B cell (primary cell): Measurements from ENCODE around the gene MAMLD1. TPM values are rescaled to one million over a fixed set of nuclear protein-coding genes. Genes with fewer than 3 reads are reported as not detected.

ENCODE experiments used
- ATAC-seq: fragments of 200-7000 bp; cut with Tn5 transposase; one replicate; pipeline ENCODE4 v1.10.0; 2021; ENCODE audit warnings: low read depth, mild to moderate bottlenecking, moderate number of reproducible peaks, moderate library complexity
- CTCF ChIA-PET: fragments of 350-600 bp; sonication (Branson Sonifier 250); formaldehyde crosslinking; loops from one replicate; lab custom pipeline; 2021; ENCODE audit warnings: antibody characterized with exemption, inconsistent platforms; lab: Charles Lee
- POLR2A ChIA-PET: fragments of 350-600 bp; sonication (Branson Sonifier 250); formaldehyde crosslinking; loops from one replicate; lab custom pipeline; 2021; ENCODE audit warnings: antibody characterized with exemption; lab: Charles Lee
- DNase-seq: peaks from one replicate; pipeline ENCODE4 v3.0.0; 2013
- H2AFZ ChIP-seq: 2 replicates; pipeline ENCODE4 v1.6.1; 2012; ENCODE audit warnings: mild to moderate bottlenecking, low read depth, low read length; ENCODE audit not compliant: insufficient read depth, poor library complexity, severe bottlenecking
- H3K27ac ChIP-seq, 2 donors: 1 replicate in 1 of 2; 2 replicates in 1 of 2; pipeline ENCODE4 v1.5.1; 2012 to 2013; ENCODE audit warnings: low read length in 2 of 2, mild to moderate bottlenecking in 2 of 2, moderate library complexity in 1 of 2
- H3K27me3 ChIP-seq, 4 experiments: fragments of 200-600 bp in 1 of 4; sonication (generic) in 1 of 4; replicated peaks in 1 of 4; 1 replicate in 2 of 4; 2 replicates in 2 of 4; pipeline versions ENCODE4 v1.6.1 to v1.7.0; 2013 to 2016; ENCODE audit warnings: low read length in 3 of 4, mild to moderate bottlenecking in 2 of 4, mixed read lengths in 1 of 4, moderate library complexity in 1 of 4; ENCODE audit not compliant: insufficient read depth in 4 of 4, control insufficient read depth in 3 of 4; ENCODE audit errors: control extremely low read depth in 1 of 4
- H3K36me3 ChIP-seq, 2 experiments: replicated peaks in 1 of 2; 1 replicate in 1 of 2; 2 replicates in 1 of 2; pipeline versions ENCODE4 v1.6.1 to v1.7.1; 2013; ENCODE audit warnings: low read length in 1 of 2; ENCODE audit not compliant: insufficient read depth in 2 of 2, control insufficient read depth in 1 of 2; ENCODE audit errors: control extremely low read depth in 1 of 2, extremely low read depth in 1 of 2
- H3K4me1 ChIP-seq, 2 donors: fragments of 200-600 bp in 1 of 2; sonication (generic) in 1 of 2; 1 replicate in 1 of 2; 2 replicates in 1 of 2; pipeline versions ENCODE4 v1.5.1 to v1.6.1; 2013 to 2017; ENCODE audit warnings: low read length in 2 of 2; ENCODE audit not compliant: control insufficient read depth in 2 of 2, insufficient read depth in 2 of 2
- H3K4me2 ChIP-seq: replicated peaks from 2 replicates; pipeline ENCODE3; 2012; ENCODE audit warnings: mild to moderate bottlenecking, low read depth, low read length; ENCODE audit not compliant: poor library complexity, severe bottlenecking
- H3K4me3 ChIP-seq, 5 experiments: fragments of 200-600 bp in 1 of 5; sonication (generic) in 1 of 5; 1 replicate in 3 of 5; 2 replicates in 2 of 5; pipeline versions ENCODE4 v1.5.1 to v1.7.0; 2011 to 2016; ENCODE audit warnings: low read length in 4 of 5, mild to moderate bottlenecking in 4 of 5, low read depth in 2 of 5, control low read depth in 1 of 5, moderate library complexity in 1 of 5; ENCODE audit not compliant: insufficient read depth in 1 of 5; ENCODE audit errors: control extremely low read depth in 1 of 5, extremely low read depth in 1 of 5
- H3K79me2 ChIP-seq: fragments of 200-600 bp; sonication (generic); one replicate; pipeline ENCODE4 v1.6.0; 2016; ENCODE audit warnings: low read length; ENCODE audit not compliant: control insufficient read depth, insufficient read depth
- H3K9ac ChIP-seq: fragments of 200-600 bp; sonication (generic); 2 replicates; pipeline ENCODE4 v1.6.1; 2017; ENCODE audit warnings: mild to moderate bottlenecking, low read length, moderate library complexity
- H3K9me3 ChIP-seq, 3 donors: one replicate each; pipeline versions ENCODE4 v1.6.1 to v1.7.1; 2013; ENCODE audit warnings: low read length in 2 of 3; ENCODE audit not compliant: control insufficient read depth in 2 of 3, insufficient read depth in 1 of 3; ENCODE audit errors: control extremely low read depth in 1 of 3
- H4K20me1 ChIP-seq: 2 replicates; pipeline ENCODE4 v1.6.0; 2012; ENCODE audit warnings: mild to moderate bottlenecking, low read length; ENCODE audit not compliant: insufficient read depth, control insufficient read depth, poor library complexity, severe bottlenecking
- H3K27ac Mint-ChIP-seq: one replicate; pipeline ENCODE4 v1.8.0; 2021; ENCODE audit warnings: mixed read lengths
- H3K27me3 Mint-ChIP-seq: one replicate; pipeline ENCODE4 v1.8.0; 2021; ENCODE audit warnings: mixed read lengths
- H3K4me1 Mint-ChIP-seq: one replicate; pipeline ENCODE4 v1.8.0; 2021; ENCODE audit warnings: mixed read lengths
- H3K4me3 Mint-ChIP-seq: one replicate; pipeline ENCODE4 v1.8.0; 2021; ENCODE audit warnings: mixed read lengths
- H3K9me3 Mint-ChIP-seq: one replicate; pipeline ENCODE4 v1.8.0; 2022; ENCODE audit warnings: mixed read lengths; ENCODE audit not compliant: insufficient read depth
- EZH2 ChIP-seq: IDR thresholded peaks from 2 replicates; pipeline ENCODE4 v1.6.1; 2012; ENCODE audit warnings: borderline replicate concordance, low read depth, mild to moderate bottlenecking, moderate library complexity, low read length; ENCODE audit not compliant: insufficient read depth, poor library complexity, severe bottlenecking
- WGBS: methylation state at CpG from one replicate; pipeline ENCODE4 v1.1.5; 2013; ENCODE audit warnings: missing lambda C conversion rate; ENCODE audit not compliant: insufficient coverage; 5-methylcytosine and 5-hydroxymethylcytosine counted together
- intact Hi-C: fragments of 100-400 bp; cut with micrococcal nuclease; formaldehyde crosslinking; loops from one replicate; pipeline ENCODE4 v1.10.0; 2022
- polyA plus RNA-seq: library from polyadenylated mRNA; depleted of rRNA; stranded (reverse); fragments of >200 nt; gene quantifications from 2 replicates; pipeline ENCODE4 v1.2.3, GENCODE V29; 2012
- total RNA-seq, 2 donors: library from RNA; stranded (reverse); fragments of 120-200 nt in 1 of 2; gene quantifications; 1 replicate in 1 of 2; 2 replicates in 1 of 2; pipeline versions ENCODE4 v1.2.3 to v1.2.4, GENCODE V29; 2013 to 2022
- TF ChIP-seq, protein P1 (sequence below): fragments of 200-600 bp; IDR thresholded peaks from one replicate; pipeline ENCODE4 v1.8.0; 2022; ENCODE audit warnings: antibody characterized with exemption, mild to moderate bottlenecking

MAMLD1 gene
- total and polyA plus RNA-seq, 2 donors (not counting 1 experiment from before 2014, with no cell fraction given): 1.4 to 1.9 TPM

DNA sequence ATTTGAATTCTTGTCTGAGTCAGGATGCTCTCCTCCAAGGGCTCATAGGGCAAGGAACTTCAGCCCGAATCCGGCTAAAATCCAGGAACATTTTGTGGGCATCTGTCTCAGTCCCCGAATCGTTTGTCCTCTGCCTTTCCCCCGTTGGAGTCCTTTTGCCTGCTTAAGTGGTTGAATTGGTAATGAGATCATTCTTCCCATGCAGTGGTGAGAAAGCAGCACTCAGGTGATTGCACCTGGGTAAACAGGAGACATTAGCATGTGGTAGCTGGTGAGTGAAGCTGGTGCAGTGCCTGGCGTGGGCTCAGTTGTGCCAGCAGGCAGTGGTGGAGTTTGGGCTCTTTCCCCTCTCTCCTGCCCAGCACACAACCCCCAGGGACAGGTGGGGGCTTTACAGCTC lies 143.4 kb downstream of the MAMLD1 start:
- H3K9ac ChIP-seq: no peak overlapping the region
- no peaks in the 10 kb centered on the region for H3K36me3 ChIP-seq
- CTCF ChIA-PET: no interaction called here
- POLR2A ChIA-PET: no interaction called here
- intact Hi-C loops: no loop called here
- Mint-ChIP-seq H3K27ac (no peak overlapping the region), H3K27me3 (peaks cover 11% of the 10 kb centered on the region), H3K9me3 (no peaks in the 10 kb centered on the region), H3K4me1 (no peaks in the 10 kb centered on the region), H3K4me3 (no peak overlapping the region)
- H3K4me3 ChIP-seq: no peak overlapping the region
- no peaks in the 10 kb centered on the region for H3K9me3 ChIP-seq
- no peak overlapping the region for H3K27ac ChIP-seq
- H3K4me1 ChIP-seq: no peaks in the 10 kb centered on the region
- no peak overlapping the region for H3K4me2 ChIP-seq
- no peak overlapping the region for H2AFZ ChIP-seq
- no peaks in the 10 kb centered on the region for H3K27me3 ChIP-seq
- no peaks in the 10 kb centered on the region for H4K20me1 ChIP-seq
- H3K79me2 ChIP-seq: no peaks in the 10 kb centered on the region
- TF ChIP-seq, protein P1, sequence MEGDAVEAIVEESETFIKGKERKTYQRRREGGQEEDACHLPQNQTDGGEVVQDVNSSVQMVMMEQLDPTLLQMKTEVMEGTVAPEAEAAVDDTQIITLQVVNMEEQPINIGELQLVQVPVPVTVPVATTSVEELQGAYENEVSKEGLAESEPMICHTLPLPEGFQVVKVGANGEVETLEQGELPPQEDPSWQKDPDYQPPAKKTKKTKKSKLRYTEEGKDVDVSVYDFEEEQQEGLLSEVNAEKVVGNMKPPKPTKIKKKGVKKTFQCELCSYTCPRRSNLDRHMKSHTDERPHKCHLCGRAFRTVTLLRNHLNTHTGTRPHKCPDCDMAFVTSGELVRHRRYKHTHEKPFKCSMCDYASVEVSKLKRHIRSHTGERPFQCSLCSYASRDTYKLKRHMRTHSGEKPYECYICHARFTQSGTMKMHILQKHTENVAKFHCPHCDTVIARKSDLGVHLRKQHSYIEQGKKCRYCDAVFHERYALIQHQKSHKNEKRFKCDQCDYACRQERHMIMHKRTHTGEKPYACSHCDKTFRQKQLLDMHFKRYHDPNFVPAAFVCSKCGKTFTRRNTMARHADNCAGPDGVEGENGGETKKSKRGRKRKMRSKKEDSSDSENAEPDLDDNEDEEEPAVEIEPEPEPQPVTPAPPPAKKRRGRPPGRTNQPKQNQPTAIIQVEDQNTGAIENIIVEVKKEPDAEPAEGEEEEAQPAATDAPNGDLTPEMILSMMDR: no peak
- no peak for TF ChIP-seq EZH2
- DNase-seq (no peak), ATAC-seq (no peak)
- no CpG with 5 or more reads among the region's 6 CpGs for WGBS

- ATAC-seq: no peak
Measured at GRCh38 chrX:150507251-150507856, 144.2 kb downstream of the MAMLD1 start.

More at GRCh38 chrX:150507251-150507856, 144.2 kb downstream of the MAMLD1 start:
- no peaks in the 10 kb centered on the region for H3K4me1 ChIP-seq
- H3K79me2 ChIP-seq: no peaks in the 10 kb centered on the region
- TF ChIP-seq EZH2: no peak
- TF ChIP-seq, protein P1: no peak
- no peak overlapping the region for H3K9ac ChIP-seq
- no peak for DNase-seq
- no peak overlapping the region for H3K27ac ChIP-seq
- H2AFZ ChIP-seq: no peak overlapping the region
- Mint-ChIP-seq H3K9me3 (no peaks in the 10 kb centered on the region), H3K4me1 (no peaks in the 10 kb centered on the region), H3K27me3 (peaks cover 11% of the 10 kb centered on the region), H3K4me3 (no peak overlapping the region), H3K27ac (no peak overlapping the region)
- no peaks in the 10 kb centered on the region for H3K36me3 ChIP-seq
- no peak overlapping the region for H3K4me3 ChIP-seq
- ChIA-PET POLR2A (no interaction called here), CTCF (no interaction called here)
- WGBS: 55% methylated on average over 14 of the region's 19 CpGs
- H3K9me3 ChIP-seq: no peaks in the 10 kb centered on the region
- no peaks in the 10 kb centered on the region for H3K27me3 ChIP-seq
- no peaks in the 10 kb centered on the region for H4K20me1 ChIP-seq
- intact Hi-C loops: no loop called here
- H3K4me2 ChIP-seq: no peak overlapping the region
